IMR-90 (cell line): ENCODE data around the gene LDB2.

Source experiments
- BHLHE40 ChIP-seq: fragments of 150-350 bp; IDR thresholded peaks from 2 replicates; pipeline ENCODE4 v1.6.1; 2016; ENCODE audit warnings: mild to moderate bottlenecking, low read depth, low read length
- CEBPB ChIP-seq: IDR thresholded peaks from 2 replicates; pipeline ENCODE4 v1.6.1; 2012; ENCODE audit warnings: low read depth, low read length, improper control_type of control experiment
- CTCF ChIP-seq: conservative IDR thresholded peaks from 2 replicates; pipeline ENCODE4 v1.5.1; 2012; ENCODE audit warnings: mild to moderate bottlenecking, low read depth, low read length, improper control_type of control experiment
- FOS ChIP-seq: fragments of 150-350 bp; IDR thresholded peaks from 2 replicates; pipeline ENCODE4 v1.6.1; 2016; ENCODE audit warnings: low read depth, low read length
- MAFK ChIP-seq: IDR thresholded peaks from 2 replicates; pipeline ENCODE4 v1.6.1; 2012; ENCODE audit warnings: low read depth, low read length, improper control_type of control experiment
- POLR2A ChIP-seq: IDR thresholded peaks from 2 replicates; pipeline ENCODE4 v1.6.1; 2012; ENCODE audit warnings: mild to moderate bottlenecking, low read depth, low read length
- RAD21 ChIP-seq: IDR thresholded peaks from 2 replicates; pipeline ENCODE4 v1.6.1; 2012; ENCODE audit warnings: low read length, improper control_type of control experiment
- RFX5 ChIP-seq: IDR thresholded peaks from 2 replicates; pipeline ENCODE4 v1.8.0; 2012; ENCODE audit warnings: low read depth, mild to moderate bottlenecking, low read length, moderate library complexity
- SMC3 ChIP-seq: fragments of 150-350 bp; IDR thresholded peaks from 2 replicates; pipeline ENCODE4 v1.6.1; 2016; ENCODE audit warnings: low read depth, mild to moderate bottlenecking, antibody characterized with exemption, low read length, moderate library complexity
- USF2 ChIP-seq: fragments of 150-350 bp; IDR thresholded peaks from 2 replicates; pipeline ENCODE4 v1.6.1; 2017; ENCODE audit warnings: mild to moderate bottlenecking, antibody characterized with exemption, low read length, low read depth

- TF ChIP-seq RAD21 = no peak
- no peak for TF ChIP-seq CTCF
- no peak for TF ChIP-seq MAFK
- TF ChIP-seq BHLHE40 = no peak
- no peak for TF ChIP-seq POLR2A
- no peak for TF ChIP-seq FOS
- no peak for TF ChIP-seq CEBPB
- TF ChIP-seq SMC3 = no peak
- no peak for TF ChIP-seq RFX5
- TF ChIP-seq USF2 = no peak
Measured at GRCh38 chr4:16908377-16909021, 10.1 kb upstream of the LDB2 start.
